Mononuclear cell (primary cell): ENCODE data around the gene OTOP3. TPM values are rescaled to one million over a fixed set of nuclear protein-coding genes. Genes with fewer than 3 reads are reported as not detected.
"Not testable (repeated sequence)": the region's sequence is repeated elsewhere in the genome, so short reads cannot be mapped to it uniquely, and the experiment has no call there.

Source experiments
- H3K27me3 ChIP-seq: 2 replicates; pipeline ENCODE4 v1.6.0; 2011; ENCODE audit warnings: low read length, control low read depth; ENCODE audit not compliant: insufficient read depth
- H3K4me1 ChIP-seq: 2 replicates; pipeline ENCODE4 v1.5.1; 2011; ENCODE audit warnings: mild to moderate bottlenecking, low read length, control low read depth; ENCODE audit not compliant: insufficient read depth
- H3K4me3 ChIP-seq: 2 replicates; pipeline ENCODE4 v1.5.1; 2011; ENCODE audit warnings: mild to moderate bottlenecking, low read length, moderate library complexity
- H3K9me3 ChIP-seq: 2 replicates; pipeline ENCODE4 v1.5.1; 2011; ENCODE audit warnings: low read depth, mild to moderate bottlenecking, control low read depth, low read length
- total RNA-seq: library from RNA; depleted of rRNA; stranded (reverse); fragments of >200 nt; gene quantifications from one replicate; pipeline ENCODE4 v1.2.3, GENCODE V29; 2012

OTOP3 gene
- total RNA-seq, 1 donor, result not detected

GRCh38 chr17:74972973-74973328, 37.3 kb downstream of the OTOP3 start:
- no peaks in the 10 kb centered on the region for H3K9me3 ChIP-seq
- H3K4me3 ChIP-seq, result no peak overlapping the region
- H3K27me3 ChIP-seq, result peaks cover 39% of the 10 kb centered on the region
- peaks cover 8% of the 10 kb centered on the region for H3K4me1 ChIP-seq

GRCh38 chr17:74975943-74976342, 40.2 kb downstream of the OTOP3 start:
- Histone ChIP-seq H3K27me3 (peaks cover 40% of the 10 kb centered on the region), H3K9me3 (no peaks in the 10 kb centered on the region), H3K4me1 (peaks cover 10% of the 10 kb centered on the region), H3K4me3 (no peak overlapping the region)

GRCh38 chr17:74977802-74978201, 42.1 kb downstream of the OTOP3 start:
- no peak overlapping the region for H3K4me3 ChIP-seq
- peaks cover 45% of the 10 kb centered on the region for H3K27me3 ChIP-seq
- no peaks in the 10 kb centered on the region for H3K9me3 ChIP-seq
- peaks cover 24% of the 10 kb centered on the region for H3K4me1 ChIP-seq

GRCh38 chr17:74978240-74978639, 42.5 kb downstream of the OTOP3 start:
- no peaks in the 10 kb centered on the region for H3K9me3 ChIP-seq
- no peak overlapping the region for H3K4me3 ChIP-seq
- H3K27me3 ChIP-seq, result peaks cover 43% of the 10 kb centered on the region
- peaks cover 20% of the 10 kb centered on the region for H3K4me1 ChIP-seq

- peaks cover 34% of the 10 kb centered on the region for H3K27me3 ChIP-seq
These were observed 43.9 kb downstream of the OTOP3 start for GRCh38 chr17:74979408-74980146.

GRCh38 chr17:74981318-74981978, 45.8 kb downstream of the OTOP3 start:
- H3K27me3 ChIP-seq, result peaks cover 22% of the 10 kb centered on the region
- H3K4me3 ChIP-seq, result peak overlapping the region; percentile 46
- H3K9me3 ChIP-seq, result no peaks in the 10 kb centered on the region
- H3K4me1 ChIP-seq, result peaks cover 30% of the 10 kb centered on the region

More at GRCh38 chr17:74979408-74980146, 43.9 kb downstream of the OTOP3 start:
- peaks cover 20% of the 10 kb centered on the region for H3K4me1 ChIP-seq
- H3K9me3 ChIP-seq, result no peaks in the 10 kb centered on the region
- no peak overlapping the region for H3K4me3 ChIP-seq

GRCh38 chr17:74981979-74982662, 46.4 kb downstream of the OTOP3 start:
- Histone ChIP-seq H3K4me1 (peaks cover 37% of the 10 kb centered on the region), H3K9me3 (no peaks in the 10 kb centered on the region), H3K4me3 (peak overlapping the region; percentile 46), H3K27me3 (peaks cover 22% of the 10 kb centered on the region)

GRCh38 chr17:74982663-74983313, 47.1 kb downstream of the OTOP3 start:
- not testable (repeated sequence) for H3K9me3 ChIP-seq
- Histone ChIP-seq H3K27me3 (peaks cover 22% of the 10 kb centered on the region), H3K4me1 (peaks cover 41% of the 10 kb centered on the region), H3K4me3 (peak overlapping the region; percentile 46)

GRCh38 chr17:74986206-74986576, 50.5 kb downstream of the OTOP3 start:
- Histone ChIP-seq H3K4me1 (peaks cover 46% of the 10 kb centered on the region), H3K9me3 (no peaks in the 10 kb centered on the region), H3K4me3 (no peak overlapping the region), H3K27me3 (peaks cover 30% of the 10 kb centered on the region)

GRCh38 chr17:74987418-74987908, 51.8 kb downstream of the OTOP3 start, which contains the start of gene CDR2L:
CDR2L (plus strand) TSS chr17:74987632; CDS start chr17:74988044, 412 bp downstream.
- H3K4me3 ChIP-seq, result peak within 1 kb of the TSS; percentile 31
- H3K27me3 ChIP-seq, result peaks cover 20% of the 10 kb centered on the region
- H3K4me1 ChIP-seq, result peaks cover 33% of the 10 kb centered on the region
- H3K9me3 ChIP-seq, result no peaks in the 10 kb centered on the region

GRCh38 chr17:74987909-74988711, 52.4 kb downstream of the OTOP3 start:
- H3K4me3 ChIP-seq, result peak overlapping the region; percentile 31
- H3K27me3 ChIP-seq, result peaks cover 17% of the 10 kb centered on the region
- H3K4me1 ChIP-seq, result peaks cover 30% of the 10 kb centered on the region
- H3K9me3 ChIP-seq, result no peaks in the 10 kb centered on the region

- Histone ChIP-seq H3K4me3 (no peak overlapping the region), H3K27me3 (peaks cover 12% of the 10 kb centered on the region)
These were observed 54.9 kb downstream of the OTOP3 start for GRCh38 chr17:74990581-74991105.

GRCh38 chr17:74992223-74992622, 56.5 kb downstream of the OTOP3 start:
- H3K4me1 ChIP-seq, result peaks cover 12% of the 10 kb centered on the region
- H3K4me3 ChIP-seq, result no peak overlapping the region
- H3K9me3 ChIP-seq, result no peaks in the 10 kb centered on the region
- peaks cover 12% of the 10 kb centered on the region for H3K27me3 ChIP-seq

More at GRCh38 chr17:74990581-74991105, 54.9 kb downstream of the OTOP3 start:
- Histone ChIP-seq H3K9me3 (no peaks in the 10 kb centered on the region), H3K4me1 (peaks cover 23% of the 10 kb centered on the region)

- no peaks in the 10 kb centered on the region for H3K4me1 ChIP-seq
- H3K4me3 ChIP-seq, result no peak overlapping the region
- no peaks in the 10 kb centered on the region for H3K27me3 ChIP-seq
- no peaks in the 10 kb centered on the region for H3K9me3 ChIP-seq
These were observed 58.7 kb downstream of the OTOP3 start for GRCh38 chr17:74994440-74994839.
